GM19395 (cell line): Measurements from ENCODE around the gene HAUS3.
"Not testable (repeated sequence)": the region's sequence is repeated elsewhere in the genome, so short reads cannot be mapped to it uniquely, and the experiment has no call there.

ENCODE experiments used
- ATAC-seq: cut with Tn5 transposase; IDR thresholded peaks from one replicate; pipeline ENCODE4 v1.9.1; 2021; ENCODE audit warnings: mild to moderate bottlenecking, moderate library complexity; ENCODE audit not compliant: unreplicated experiment

Gene HAUS3

GRCh38 chr4:2276581-2277325, 34.8 kb upstream of the HAUS3 start:
- ATAC-seq: no peak

GRCh38 chr4:2275546-2276251, 33.8 kb upstream of the HAUS3 start:
- no peak for ATAC-seq

- ATAC-seq: not testable (repeated sequence)
These were observed 33.1 kb upstream of the HAUS3 start for GRCh38 chr4:2275044-2275397.

- ATAC-seq: no peak
These were observed 32.6 kb upstream of the HAUS3 start for GRCh38 chr4:2274320-2275043.

GRCh38 chr4:2273657-2274319, 31.9 kb upstream of the HAUS3 start:
- ATAC-seq: no peak

- ATAC-seq: no peak
These were observed 31.3 kb upstream of the HAUS3 start for GRCh38 chr4:2273221-2273620.

- no peak for ATAC-seq
These were observed 30.9 kb upstream of the HAUS3 start for GRCh38 chr4:2272828-2273120.

GRCh38 chr4:2272026-2272827, 30.3 kb upstream of the HAUS3 start:
- ATAC-seq: no peak

GRCh38 chr4:2271279-2272025, 29.5 kb upstream of the HAUS3 start:
- ATAC-seq: no peak

- no peak for ATAC-seq
These were observed 28.6 kb upstream of the HAUS3 start for GRCh38 chr4:2270341-2271165.

- ATAC-seq: no peak
These were observed 27.8 kb upstream of the HAUS3 start for GRCh38 chr4:2269618-2270163.

GRCh38 chr4:2269206-2269531, 27.2 kb upstream of the HAUS3 start:
- no peak for ATAC-seq

GRCh38 chr4:2268357-2269205, 26.7 kb upstream of the HAUS3 start:
- no peak for ATAC-seq

GRCh38 chr4:2267841-2268240, 25.9 kb upstream of the HAUS3 start:
- ATAC-seq: no peak

- no peak for ATAC-seq
These were observed 25.4 kb upstream of the HAUS3 start for GRCh38 chr4:2267320-2267811.

GRCh38 chr4:2266821-2267220, 24.9 kb upstream of the HAUS3 start:
- no peak for ATAC-seq

- no peak for ATAC-seq
These were observed 24.3 kb upstream of the HAUS3 start for GRCh38 chr4:2266181-2266580.
